Left colon (tissue), 2 donors: ENCODE data around the gene SLC35F6. TPM values are rescaled to one million over a fixed set of nuclear protein-coding genes. Genes with fewer than 3 reads are reported as not detected.
A peak's percentile ranks its signal among the peaks of the same experiment; 100 is the strongest.
"Not testable (repeated sequence)": the region's sequence is repeated elsewhere in the genome, so short reads cannot be mapped to it uniquely, and the experiment has no call there.

Experiments used
- ATAC-seq: fragments of 200-7000 bp; cut with Tn5 transposase; one replicate; pipeline ENCODE4 v1.9.1; 2020; ENCODE audit warnings: mild to moderate bottlenecking, moderate library complexity
- DNase-seq, 2 donors: peaks; one replicate each; pipeline ENCODE4 v3.0.0-alpha.2; 2020
- intact Hi-C, 2 donors: fragments of 100-400 bp; cut with DNase I in 1 of 2; cut with micrococcal nuclease in 1 of 2; formaldehyde crosslinking; loops; one replicate each; pipeline versions ENCODE4 v1.11.2 to v1.14.0; 2022; cut with DNase I, micrococcal nuclease
- total RNA-seq, 2 donors: library from RNA; stranded (reverse); fragmentation: NEBNext Ultra II Directional; extraction: Animal tissue kit (Norgen Biotek cat#: 25700); gene quantifications; one replicate each; pipeline ENCODE4 v1.2.1, GENCODE V29; 2021
- donor health status: DM: no; HTN: no; CAD: no.
- donor health status: DM: yes; HTN: yes; CAD: no.

The SLC35F6 gene
- total RNA-seq, 2 donors from 2014 or later: 29.6 to 32.1 TPM

GRCh38 chr2:26770986-26771586 is 7.0 kb downstream of the SLC35F6 start:
- ATAC-seq (no peak), DNase-seq (peak; percentile 58 to 75)
- intact Hi-C loops: no loop called here

GRCh38 chr2:26772064-26773001 is 8.2 kb downstream of the SLC35F6 start:
- ATAC-seq (peak; percentile 95), DNase-seq (peak; percentile 90 to 96)
- intact Hi-C loops: no loop called here

GRCh38 chr2:26776195-26776800 is 12.2 kb downstream of the SLC35F6 start:
- no peak for ATAC-seq
- DNase-seq: no peak
- intact Hi-C loops: no loop called here

GRCh38 chr2:26778098-26778497 is 14.0 kb downstream of the SLC35F6 start:
- ATAC-seq (no peak), DNase-seq (no peak)
- intact Hi-C loops: no loop called here

GRCh38 chr2:26778507-26778906 is 14.4 kb downstream of the SLC35F6 start:
- DNase-seq (no peak), ATAC-seq (peak; percentile 40)
- intact Hi-C loops: no loop called here

- DNase-seq (no peak), ATAC-seq (no peak)
- intact Hi-C loops: no loop called here
Observed at GRCh38 chr2:26780203-26780760, 16.2 kb downstream of the SLC35F6 start.

GRCh38 chr2:26782876-26783704 is 19.0 kb downstream of the SLC35F6 start:
- intact Hi-C loops: no loop called here
- ATAC-seq: peak; percentile 61
- peak in 1 of 2 donors; percentile 49 for DNase-seq

- DNase-seq: no peak
- ATAC-seq: no peak
- intact Hi-C loops: no loop called here
Observed at GRCh38 chr2:26784570-26785234, 20.6 kb downstream of the SLC35F6 start.

GRCh38 chr2:26785431-26786206 is 21.5 kb downstream of the SLC35F6 start, which contains the start of gene CENPA:
Gene CENPA, plus strand, starts transcription at chr2:26786056. Its CDS starts 141 bp downstream, at chr2:26786197.
- peak; percentile 97 to 98 for DNase-seq
- intact Hi-C loops: no loop called here
- ATAC-seq: peak; percentile 90

GRCh38 chr2:26786207-26787028 is 22.3 kb downstream of the SLC35F6 start:
- intact Hi-C loops: no loop called here
- ATAC-seq: peak; percentile 8
- DNase-seq: peak in 1 of 2 donors; percentile 57

- intact Hi-C loops: no loop called here
- ATAC-seq (no peak), DNase-seq (no peak)
Observed at GRCh38 chr2:26792720-26793119, 28.6 kb downstream of the SLC35F6 start.

GRCh38 chr2:26793518-26793917 is 29.4 kb downstream of the SLC35F6 start:
- DNase-seq (no peak), ATAC-seq (no peak)
- intact Hi-C loops: no loop called here

- ATAC-seq, intact Hi-C loops, DNase-seq: not testable (repeated sequence)
Observed at GRCh38 chr2:26795135-26795534, 31.1 kb downstream of the SLC35F6 start.

- no peak for ATAC-seq
- no peak for DNase-seq
- intact Hi-C loops: no loop called here
Observed at GRCh38 chr2:26801328-26801727, 37.2 kb downstream of the SLC35F6 start.

- intact Hi-C loops: no loop called here
- no peak for ATAC-seq
- DNase-seq: no peak
Observed at GRCh38 chr2:26801796-26802195, 37.7 kb downstream of the SLC35F6 start.

- intact Hi-C loops: no loop called here
- DNase-seq: no peak
- no peak for ATAC-seq
Observed at GRCh38 chr2:26805241-26805676, 41.2 kb downstream of the SLC35F6 start.
